ENCODE results near the gene ANKHD1.

GRCh38 chr5:140556438-140556837, 154.8 kb downstream of the ANKHD1 start:
- TF ChIP-seq CTCF (conservative IDR thresholded peaks at IDR 0.05 in 1 of 2, IDR thresholded peaks at IDR 0.05 in 1 of 2; ENCODE audit: extremely low read depth in 1 of 2, insufficient read depth in 1 of 2, low read depth in 1 of 2, low read length in 2 of 2) (no peak), EZH2 (IDR thresholded peaks at IDR 0.05; ENCODE audit: borderline replicate concordance, low read length) (no peak)
